H7 (cell line): ENCODE results near the gene FTO. TPM values are rescaled to one million over a fixed set of nuclear protein-coding genes. Genes with fewer than 3 reads are reported as not detected.

Experiments used
- DNase-seq: peaks from one replicate; pipeline ENCODE4 v3.0.0; 2012
- H3K27me3 ChIP-seq: 2 replicates; pipeline ENCODE4 v1.6.0; 2011; ENCODE audit warnings: mild to moderate bottlenecking, low read length; ENCODE audit not compliant: control insufficient read depth, insufficient read depth
- H3K36me3 ChIP-seq: replicated peaks from 2 replicates; pipeline ENCODE4 v1.5.1; 2011; ENCODE audit warnings: low read length; ENCODE audit not compliant: control insufficient read depth, insufficient read depth
- H3K4me3 ChIP-seq: 2 replicates; pipeline ENCODE4 v1.5.1; 2011; ENCODE audit warnings: low read depth, mild to moderate bottlenecking, control low read depth, low read length, moderate library complexity; ENCODE audit not compliant: insufficient read depth
- total RNA-seq: library from RNA; depleted of rRNA; stranded (reverse); fragments of >200 nt; shearing (Covaris generic); gene quantifications from 2 replicates; pipeline ENCODE4 v1.2.3, GENCODE V29; 2014

FTO gene
- total RNA-seq, 1 experiment from 2014 or later: 55.3 TPM

DNA sequence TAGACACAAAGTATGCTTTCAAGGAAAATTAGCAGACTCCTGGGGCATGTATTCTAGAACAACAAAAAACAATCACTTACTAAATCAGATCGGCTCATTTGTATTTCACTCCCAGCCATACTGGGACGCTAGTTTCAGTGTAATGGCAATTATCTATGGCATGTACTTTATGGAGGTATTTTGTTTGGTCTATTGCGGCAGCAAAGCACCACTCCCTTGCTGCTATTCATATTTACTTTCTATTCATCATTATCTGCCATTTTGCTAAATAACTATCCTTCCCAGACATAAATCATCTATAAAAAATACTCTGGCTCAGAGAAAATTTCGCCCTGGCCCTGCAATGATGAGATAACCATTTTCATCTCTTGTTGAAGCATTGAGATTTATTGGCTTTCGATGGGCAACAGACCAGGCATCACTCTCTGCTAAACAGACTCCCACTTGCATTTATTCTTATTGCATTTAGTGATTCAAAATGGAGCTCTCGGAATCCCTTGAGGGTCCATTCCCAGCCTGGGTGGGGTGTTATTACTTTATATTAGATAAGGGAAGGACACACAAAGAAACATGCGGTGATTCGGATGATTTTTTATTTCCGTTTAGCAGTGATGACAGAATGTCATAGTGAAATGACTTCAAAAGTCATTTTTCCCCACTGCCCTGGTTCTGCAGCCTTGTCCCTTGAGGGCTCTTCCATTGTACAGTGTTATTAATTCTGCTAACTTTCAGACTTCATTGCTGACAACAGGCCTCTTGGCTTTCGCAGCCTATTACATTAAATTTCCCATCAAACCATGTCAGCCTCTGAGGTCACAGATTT, 356.9 kb downstream of the FTO start:
- Histone ChIP-seq H3K4me3 (no peak overlapping the region), H3K27me3 (no peaks in the 10 kb centered on the region), H3K36me3 (no peaks in the 10 kb centered on the region)
- no peak for DNase-seq

DNA sequence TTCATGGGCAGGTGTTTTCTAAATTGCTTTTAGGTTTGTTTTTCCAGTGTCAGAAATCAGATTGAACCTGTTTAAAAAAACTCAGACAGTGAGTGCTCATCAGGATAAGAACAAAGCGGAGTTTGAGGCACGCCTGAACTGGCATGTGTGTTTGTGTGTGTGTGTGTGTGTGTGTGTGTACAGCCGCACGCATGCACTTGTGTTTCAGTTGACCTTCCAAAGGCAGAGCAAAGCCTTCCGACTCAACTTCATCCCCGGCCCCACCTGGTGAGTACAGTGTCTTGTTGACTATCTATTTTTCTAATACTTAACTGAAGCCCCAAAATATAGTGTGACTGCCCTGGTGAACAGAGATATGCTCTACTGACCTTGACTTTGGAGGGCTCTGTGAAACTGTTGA, 357.5 kb downstream of the FTO start:
- no peak for DNase-seq
- H3K4me3 ChIP-seq: no peak overlapping the region
- H3K36me3 ChIP-seq: no peaks in the 10 kb centered on the region
- H3K27me3 ChIP-seq: no peaks in the 10 kb centered on the region

DNA sequence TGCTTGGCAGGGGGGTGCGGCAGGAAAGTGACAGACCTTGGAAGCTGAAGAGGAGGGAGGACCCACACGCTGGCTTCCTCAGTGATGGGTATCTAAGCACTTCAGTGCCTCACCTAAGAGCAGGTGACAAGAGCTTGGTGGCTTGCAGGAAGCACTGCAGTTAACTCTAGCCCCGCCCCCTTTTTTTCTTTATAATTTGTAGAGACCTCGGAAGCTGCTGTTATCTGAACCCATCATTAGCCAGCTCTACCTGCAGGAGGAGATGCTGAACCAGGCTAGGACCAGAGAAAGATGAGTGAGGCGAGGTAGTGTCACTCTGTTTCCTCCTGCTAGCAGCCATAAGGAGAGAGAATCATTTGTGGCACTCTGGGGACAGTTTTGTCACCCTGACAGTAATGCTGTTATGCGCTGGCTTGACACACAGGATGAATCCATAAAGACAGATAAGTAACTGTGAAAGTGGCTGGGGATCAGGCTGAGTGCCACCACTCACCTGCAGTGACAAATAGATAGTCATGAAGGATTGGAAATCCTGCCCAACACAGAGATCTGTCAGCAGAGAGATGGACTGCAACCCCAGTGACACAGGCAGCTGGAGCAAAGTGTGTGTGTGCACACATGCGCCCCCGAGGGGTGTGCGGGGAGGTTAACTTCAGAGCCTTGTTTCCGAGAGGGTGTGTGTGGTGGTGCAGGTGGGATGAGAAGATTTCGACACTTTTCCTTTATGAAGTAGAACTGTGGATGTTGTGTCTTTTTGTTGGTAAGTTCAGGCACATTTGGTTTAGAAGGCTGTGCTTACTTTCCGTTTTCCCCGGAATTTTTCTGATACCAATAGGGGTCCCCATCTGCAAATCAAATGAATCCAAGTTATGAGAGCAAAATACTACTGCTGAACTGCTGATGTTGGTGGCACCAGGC, 358.7 kb downstream of the FTO start:
- Histone ChIP-seq H3K4me3 (no peak overlapping the region), H3K27me3 (no peaks in the 10 kb centered on the region), H3K36me3 (no peaks in the 10 kb centered on the region)
- DNase-seq: no peak

DNA sequence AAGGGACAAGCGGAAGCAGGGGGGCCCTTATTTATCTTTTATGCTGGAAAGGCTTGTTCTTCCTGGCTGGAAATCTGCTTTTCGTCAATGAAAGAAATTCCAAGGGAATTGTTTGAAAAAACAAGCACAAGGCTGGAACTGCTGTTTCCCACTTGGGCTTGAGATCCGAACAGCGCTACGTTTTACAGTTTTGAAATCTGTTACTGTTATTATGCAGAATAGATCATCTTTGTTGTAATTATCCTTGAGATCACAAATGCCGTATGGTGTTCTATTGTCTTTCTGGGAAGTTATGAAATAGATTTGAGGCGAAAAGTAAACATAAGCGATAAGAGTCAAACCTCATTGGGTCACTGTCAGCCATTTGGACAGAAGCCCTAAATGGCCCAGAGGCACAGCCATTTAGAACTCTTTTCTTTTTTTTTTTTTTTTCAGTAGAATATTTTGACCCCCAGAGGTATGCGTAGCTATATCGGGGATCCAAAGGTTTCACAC, 359.4 kb downstream of the FTO start:
- no peaks in the 10 kb centered on the region for H3K27me3 ChIP-seq
- H3K4me3 ChIP-seq: no peak overlapping the region
- DNase-seq: no peak
- H3K36me3 ChIP-seq: no peaks in the 10 kb centered on the region

DNA sequence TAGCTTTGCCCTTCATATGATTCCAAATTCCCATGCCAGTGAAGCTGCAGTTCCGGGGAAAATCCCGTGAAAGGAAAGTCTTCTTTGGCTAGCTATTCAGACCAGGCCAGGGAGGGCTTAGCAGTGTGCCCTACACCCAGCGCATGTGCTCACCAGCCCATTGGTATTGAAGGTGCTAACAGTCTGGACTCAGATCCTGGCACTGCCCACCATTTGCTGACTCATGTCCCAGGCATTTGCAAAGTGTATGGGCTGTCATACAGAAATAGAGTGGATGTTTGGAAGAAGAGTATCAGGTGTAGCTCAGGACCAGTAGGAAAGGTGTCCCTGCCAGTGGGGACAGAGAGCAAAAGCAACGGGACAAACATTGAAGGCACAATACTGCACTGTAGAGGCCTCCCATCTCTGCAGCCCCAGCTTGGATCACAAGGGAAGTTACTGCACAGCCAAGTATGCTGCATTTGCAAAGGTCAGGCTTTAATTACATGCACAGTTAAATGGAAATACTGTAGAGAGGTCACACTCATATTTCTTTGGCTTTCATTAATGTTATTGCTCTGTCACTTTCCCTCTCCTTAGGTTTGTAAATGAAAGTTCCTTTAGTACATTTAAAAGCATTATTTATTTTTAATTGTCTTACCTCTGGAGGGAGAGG, 362.6 kb downstream of the FTO start:
- no peak for DNase-seq
- Histone ChIP-seq H3K27me3 (no peaks in the 10 kb centered on the region), H3K36me3 (no peaks in the 10 kb centered on the region), H3K4me3 (no peak overlapping the region)

DNA sequence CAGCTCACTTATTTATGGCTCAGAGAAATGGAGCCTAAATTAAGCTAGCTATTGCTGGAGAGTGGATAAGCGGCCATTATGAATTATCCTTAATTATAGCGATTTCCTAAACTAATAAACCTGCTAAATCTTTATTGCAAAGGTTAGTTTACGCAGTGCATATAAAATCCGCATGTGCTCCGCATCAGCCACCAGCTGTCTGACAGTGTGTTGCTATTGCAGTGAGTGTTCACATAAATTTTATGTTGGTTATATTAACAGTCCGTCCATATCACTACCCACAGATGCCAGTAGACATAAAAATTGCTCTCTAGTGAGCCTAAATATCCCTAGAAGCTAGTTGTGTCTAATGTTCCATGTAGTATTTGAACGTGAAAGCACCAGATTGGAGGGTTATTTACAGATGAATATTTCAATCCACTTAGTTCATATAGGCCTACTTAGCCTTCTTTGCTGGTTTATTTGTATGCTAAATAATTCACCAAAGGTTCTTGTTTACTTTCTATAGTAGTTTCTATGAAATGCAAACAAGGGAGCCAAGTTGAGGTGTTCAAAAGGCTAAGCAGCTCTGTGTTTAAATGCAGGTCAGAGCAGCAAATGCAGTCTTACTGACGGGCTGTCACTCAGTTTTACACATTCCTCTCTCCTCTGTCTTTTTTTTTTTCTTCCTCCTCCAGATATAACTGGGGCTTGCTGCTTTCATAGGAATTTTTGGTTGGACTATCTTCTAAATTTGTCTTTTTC, 363.5 kb downstream of the FTO start:
- Histone ChIP-seq H3K27me3 (no peaks in the 10 kb centered on the region), H3K36me3 (no peaks in the 10 kb centered on the region), H3K4me3 (no peak overlapping the region)
- no peak for DNase-seq

DNA sequence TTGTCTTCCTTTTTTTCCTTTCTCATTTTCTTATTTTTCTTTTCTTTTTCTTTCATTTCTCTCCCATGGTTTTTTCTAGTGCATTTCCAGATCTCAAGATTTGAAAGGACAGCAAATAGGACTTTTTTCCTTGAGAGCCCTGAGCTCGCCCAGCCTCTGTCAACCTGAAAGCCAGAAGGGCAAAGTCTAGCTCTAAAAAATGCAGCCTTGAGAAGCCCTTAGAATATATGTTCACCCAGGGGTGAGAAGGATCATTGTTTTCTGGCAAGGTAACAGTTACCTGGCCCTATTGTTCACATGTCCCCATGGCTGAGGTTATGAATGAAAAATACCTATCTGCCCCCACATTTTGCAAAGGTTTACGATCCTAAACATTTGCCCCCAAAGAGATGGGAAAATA, 364.3 kb downstream of the FTO start:
- Histone ChIP-seq H3K4me3 (no peak overlapping the region), H3K27me3 (no peaks in the 10 kb centered on the region), H3K36me3 (no peaks in the 10 kb centered on the region)
- no peak for DNase-seq

DNA sequence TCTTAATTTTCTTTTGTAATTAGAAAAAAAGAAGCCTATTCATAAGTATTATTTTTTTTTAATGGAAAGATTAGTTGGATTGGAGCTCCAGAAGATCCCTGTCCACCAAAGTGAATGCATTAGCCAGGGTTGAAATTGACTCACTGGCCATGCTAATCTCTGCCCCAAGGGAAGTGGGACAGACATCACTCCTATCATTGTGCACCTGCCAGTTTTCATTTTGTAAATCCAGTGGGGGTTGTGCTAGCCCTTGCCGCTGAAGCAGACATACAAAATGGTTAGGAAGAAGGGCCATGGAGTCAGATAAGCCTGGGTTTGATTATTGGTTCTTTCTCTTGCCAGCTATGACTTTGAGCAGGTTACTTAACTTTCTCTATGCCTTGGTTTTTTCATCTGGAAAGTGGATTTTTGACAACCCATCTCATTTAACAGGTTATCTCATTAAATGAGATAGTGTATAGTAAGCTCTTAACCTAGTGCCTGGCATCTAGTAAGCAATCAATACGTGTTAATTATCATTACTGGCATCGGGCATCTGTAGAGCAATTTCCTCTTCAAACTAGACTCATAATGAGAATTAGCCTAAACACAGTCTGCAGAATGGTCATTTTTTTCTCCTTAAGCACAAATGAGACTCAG, 365.8 kb downstream of the FTO start:
- Histone ChIP-seq H3K36me3 (no peaks in the 10 kb centered on the region), H3K27me3 (no peaks in the 10 kb centered on the region), H3K4me3 (no peak overlapping the region)
- no peak for DNase-seq

DNA sequence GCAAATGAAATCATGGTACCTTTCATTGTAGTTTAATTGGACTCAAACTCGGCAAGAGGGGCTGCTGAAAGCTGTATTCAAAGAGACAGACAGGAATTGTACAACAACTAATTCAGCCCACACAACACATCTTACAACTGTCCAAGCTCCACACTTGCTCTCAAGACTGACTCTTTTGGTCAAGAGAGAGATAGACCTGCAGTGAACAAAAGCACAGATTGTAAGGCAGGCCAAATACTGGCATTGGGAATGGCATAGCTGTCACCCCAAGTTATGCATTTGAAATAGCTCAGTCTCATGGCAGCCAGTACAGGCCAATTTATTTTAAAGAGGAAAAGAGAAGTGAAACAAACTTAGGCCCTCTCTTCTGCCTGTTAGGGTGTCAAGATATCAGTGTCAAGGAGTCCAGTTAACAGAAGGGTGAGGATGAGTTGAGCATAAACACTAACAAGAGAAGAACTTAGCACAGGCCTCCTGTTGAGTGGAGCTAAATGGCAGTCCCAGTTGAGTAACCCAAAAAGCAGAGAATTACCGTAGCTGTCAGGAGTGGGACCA, 366.9 kb downstream of the FTO start:
- H3K4me3 ChIP-seq: no peak overlapping the region
- DNase-seq: no peak
- no peaks in the 10 kb centered on the region for H3K36me3 ChIP-seq
- H3K27me3 ChIP-seq: no peaks in the 10 kb centered on the region

DNA sequence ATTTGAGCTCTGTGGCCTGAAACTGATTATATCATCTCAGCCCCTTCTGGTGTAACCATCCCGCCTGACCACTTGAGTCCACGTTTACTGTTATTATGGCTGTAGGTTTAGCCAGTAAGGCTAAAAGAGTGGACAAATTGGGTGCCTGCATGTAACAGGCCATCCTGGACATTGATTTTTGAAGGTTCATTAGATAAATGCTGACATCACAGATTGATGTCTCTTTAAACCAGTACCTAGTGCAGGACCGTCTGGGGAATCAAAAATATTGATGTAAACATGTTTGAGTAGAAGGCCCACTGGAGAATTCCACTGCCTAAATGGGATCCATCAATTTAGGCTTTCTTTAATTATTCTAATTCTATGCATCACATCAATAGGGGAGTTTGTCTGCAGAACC, 367.6 kb downstream of the FTO start:
- Histone ChIP-seq H3K36me3 (no peaks in the 10 kb centered on the region), H3K27me3 (no peaks in the 10 kb centered on the region), H3K4me3 (no peak overlapping the region)
- no peak for DNase-seq

DNA sequence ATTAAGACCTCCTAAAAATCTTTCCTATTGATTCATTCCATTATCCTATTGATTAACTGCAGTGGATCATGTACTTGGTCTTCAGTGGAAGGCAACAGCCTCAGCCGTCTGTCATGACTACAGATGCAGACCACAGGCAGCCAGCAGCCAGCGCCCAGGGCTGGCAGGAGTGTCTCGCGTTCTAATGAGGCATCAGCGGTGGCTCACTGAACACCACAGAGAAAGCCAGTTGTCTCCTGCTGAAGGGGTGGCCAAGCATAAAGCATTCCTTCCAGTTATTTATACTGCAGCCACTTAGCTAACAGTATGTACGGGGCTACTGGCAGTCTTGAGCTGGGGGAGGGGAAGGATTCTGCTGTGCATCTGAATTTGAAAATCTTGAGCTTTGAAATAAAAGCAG, 368.3 kb downstream of the FTO start:
- H3K27me3 ChIP-seq: no peaks in the 10 kb centered on the region
- no peak for DNase-seq
- no peaks in the 10 kb centered on the region for H3K36me3 ChIP-seq
- no peak overlapping the region for H3K4me3 ChIP-seq

DNA sequence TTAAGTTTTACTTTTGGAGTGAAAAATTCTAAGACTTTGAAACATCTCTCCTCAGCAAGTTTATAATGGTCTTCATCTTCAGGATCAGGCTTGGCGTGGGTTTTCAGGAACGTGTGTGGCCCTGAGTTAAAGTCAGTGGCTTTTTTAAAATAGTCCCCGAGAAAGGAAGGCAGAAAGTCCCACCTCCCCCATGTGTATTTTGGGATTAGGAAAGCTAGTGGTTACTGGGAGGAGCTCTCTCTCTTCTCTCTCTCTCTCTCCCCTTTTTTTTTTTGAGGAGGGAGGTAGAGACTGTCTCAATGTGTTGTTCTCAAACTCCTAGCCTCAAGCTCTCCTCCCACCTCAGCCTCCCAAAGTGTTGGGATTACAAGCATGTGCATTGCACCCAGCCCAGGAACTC, 369.4 kb downstream of the FTO start:
- no peak for DNase-seq
- Histone ChIP-seq H3K4me3 (no peak overlapping the region), H3K36me3 (no peaks in the 10 kb centered on the region), H3K27me3 (no peaks in the 10 kb centered on the region)

DNA sequence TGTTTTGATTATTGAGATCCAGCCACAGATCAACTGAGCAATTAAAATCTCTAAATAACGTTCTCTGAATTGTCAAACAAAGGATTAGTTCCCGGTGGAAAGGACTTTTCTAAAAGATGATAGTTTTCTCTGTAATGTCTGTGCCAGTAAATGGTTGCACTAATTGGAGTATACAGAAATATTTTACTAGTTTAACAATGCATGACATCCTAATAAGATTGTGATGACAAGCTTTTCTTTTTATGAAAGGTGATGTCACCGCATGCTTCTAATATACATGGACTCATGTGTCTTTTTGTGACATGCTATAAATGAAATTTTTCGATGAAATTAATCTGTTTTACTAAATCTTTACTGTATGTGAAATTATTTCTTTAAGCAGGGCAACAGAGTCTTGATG, 371.5 kb downstream of the FTO start:
- no peak overlapping the region for H3K4me3 ChIP-seq
- H3K27me3 ChIP-seq: no peaks in the 10 kb centered on the region
- H3K36me3 ChIP-seq: no peaks in the 10 kb centered on the region
- DNase-seq: no peak
